GM21360 (cell line): ENCODE measurements around the gene KCNH2.

Experiments used
- ATAC-seq: cut with Tn5 transposase; IDR thresholded peaks from one replicate; pipeline ENCODE4 v1.9.1; 2021; ENCODE audit warnings: mild to moderate bottlenecking, moderate library complexity; ENCODE audit not compliant: unreplicated experiment

Gene KCNH2

GRCh38 chr7:150939052-150939451, 39.1 kb downstream of the KCNH2 start:
- ATAC-seq: no peak

GRCh38 chr7:150938566-150938965, 39.6 kb downstream of the KCNH2 start:
- no peak for ATAC-seq

DNA sequence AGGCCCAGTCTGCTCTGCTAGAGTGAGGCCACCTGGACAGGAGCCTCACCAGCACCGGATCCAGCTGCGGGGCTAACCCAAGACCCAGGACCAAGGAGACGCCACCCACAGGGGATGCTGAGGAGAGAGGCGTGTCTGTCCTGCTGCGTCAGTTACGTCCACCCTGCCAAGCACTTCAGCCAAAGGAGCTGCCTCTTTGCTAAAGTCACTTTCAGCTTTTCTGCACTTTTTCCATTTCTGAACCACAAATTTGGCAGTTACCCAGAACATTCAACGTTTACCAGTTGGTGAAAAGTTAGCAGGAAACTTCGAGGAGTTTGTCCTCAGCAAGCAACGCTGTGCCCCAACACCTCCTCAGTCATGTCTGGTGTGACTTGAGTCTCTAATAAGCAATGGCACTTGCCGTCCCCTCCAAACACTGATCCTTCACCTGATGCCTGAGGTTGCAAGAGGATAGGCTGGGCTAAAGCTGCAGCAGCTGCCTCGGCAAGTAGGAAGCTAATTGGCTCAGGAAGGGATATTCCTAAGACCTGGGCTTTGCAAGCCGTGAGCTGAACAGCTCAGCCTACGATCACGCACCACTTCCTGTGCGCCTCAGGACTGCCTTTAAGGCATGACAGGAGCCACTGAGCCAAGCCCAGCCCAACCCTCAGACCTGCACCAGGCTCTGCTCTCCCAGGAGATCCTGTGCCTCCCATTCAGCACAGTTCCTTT, 40.1 kb downstream of the KCNH2 start:
- no peak for ATAC-seq

- no peak for ATAC-seq
Measured at GRCh38 chr7:150936018-150936417, 42.1 kb downstream of the KCNH2 start.

DNA sequence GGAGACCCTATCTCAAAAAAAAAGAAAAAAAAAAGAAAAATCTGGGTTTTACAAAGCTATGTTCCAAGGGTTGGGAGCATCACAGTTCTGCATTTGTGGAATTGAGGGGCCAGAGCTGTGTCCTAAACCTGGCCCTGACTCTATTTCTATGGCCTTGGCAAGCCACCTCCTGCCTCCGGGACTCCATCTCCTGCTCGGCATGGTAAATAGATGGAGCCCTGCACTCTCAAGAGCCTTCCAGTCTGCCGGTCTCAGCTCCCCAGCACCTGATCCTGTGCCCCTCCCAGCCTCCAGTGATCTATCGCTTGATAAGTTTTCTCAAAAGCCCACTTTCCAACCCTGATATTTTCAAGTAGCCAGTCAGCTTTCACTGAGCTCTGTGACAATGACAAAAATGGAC, 43.0 kb downstream of the KCNH2 start:
- ATAC-seq: no peak

GRCh38 chr7:150934045-150934766, 43.9 kb downstream of the KCNH2 start:
- ATAC-seq: no peak

GRCh38 chr7:150931199-150931869, 46.8 kb downstream of the KCNH2 start:
- no peak for ATAC-seq

GRCh38 chr7:150928541-150928940, 49.6 kb downstream of the KCNH2 start:
- ATAC-seq: no peak

- no peak for ATAC-seq
Measured at GRCh38 chr7:150927956-150928344, 50.2 kb downstream of the KCNH2 start.

GRCh38 chr7:150927157-150927955, 50.8 kb downstream of the KCNH2 start:
- no peak for ATAC-seq

DNA sequence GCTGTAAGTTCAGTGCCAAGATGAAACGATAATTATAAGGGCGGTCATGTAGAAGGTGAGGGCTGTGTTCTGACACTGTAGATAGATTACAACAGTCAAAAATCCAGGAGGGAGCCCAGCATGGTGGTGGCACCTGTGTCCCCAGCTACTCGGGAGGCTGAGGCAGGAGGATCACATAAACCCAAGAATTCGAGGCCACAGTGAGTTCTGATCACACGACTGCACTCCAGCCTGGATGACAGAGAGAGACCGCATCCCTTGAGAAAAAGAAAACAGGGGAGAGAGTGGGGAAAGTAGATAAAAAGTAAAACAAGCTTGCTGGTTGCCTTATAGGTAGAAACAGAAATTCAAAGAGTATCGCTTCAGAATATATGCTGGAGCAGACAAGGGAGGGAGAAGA, 52.1 kb downstream of the KCNH2 start:
- no peak for ATAC-seq

- no peak for ATAC-seq
Measured at GRCh38 chr7:150924369-150924781, 53.7 kb downstream of the KCNH2 start.

GRCh38 chr7:150923802-150924201, 54.3 kb downstream of the KCNH2 start:
- ATAC-seq: no peak

- no peak for ATAC-seq
Measured at GRCh38 chr7:150923196-150923595, 54.9 kb downstream of the KCNH2 start.

DNA sequence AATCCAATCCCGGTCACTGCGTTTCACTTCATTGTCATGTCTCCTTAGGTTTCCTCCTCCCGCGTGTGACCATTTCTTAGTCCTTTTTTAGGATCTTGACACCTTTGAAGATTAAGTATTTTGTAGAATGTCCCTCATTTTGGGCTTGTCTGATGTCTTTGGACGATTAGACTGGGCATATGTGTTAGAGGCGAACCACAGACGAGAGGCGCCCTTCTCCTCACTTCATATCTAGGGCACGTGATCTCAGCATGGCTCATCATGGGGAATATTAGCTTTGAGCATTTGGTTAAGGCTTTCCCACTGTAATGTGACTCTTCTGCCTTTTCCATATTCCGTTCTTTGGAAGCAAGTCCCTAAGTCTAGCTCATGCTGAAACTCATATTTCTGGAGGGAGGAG, 59.0 kb downstream of the KCNH2 start:
- no peak for ATAC-seq

DNA sequence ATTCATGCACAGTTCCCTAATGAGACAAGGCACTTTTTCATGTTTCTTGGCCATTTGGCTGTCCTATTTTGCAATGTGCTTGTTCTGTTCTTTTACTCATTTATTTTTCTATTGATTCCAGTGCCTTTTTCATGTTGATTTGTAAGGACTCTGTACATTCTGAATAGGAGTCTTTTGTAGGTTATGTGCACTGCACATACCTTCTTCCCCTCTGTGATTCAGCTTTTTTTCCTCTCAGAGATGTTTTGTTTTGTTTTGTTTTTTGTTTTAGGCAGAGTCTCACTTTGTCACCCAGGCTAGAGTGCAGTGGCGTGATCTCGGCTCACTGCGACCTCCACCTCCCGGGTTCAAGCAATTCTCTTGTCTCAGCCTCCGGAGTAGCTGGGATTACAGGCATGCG, 59.7 kb downstream of the KCNH2 start:
- no peak for ATAC-seq

DNA sequence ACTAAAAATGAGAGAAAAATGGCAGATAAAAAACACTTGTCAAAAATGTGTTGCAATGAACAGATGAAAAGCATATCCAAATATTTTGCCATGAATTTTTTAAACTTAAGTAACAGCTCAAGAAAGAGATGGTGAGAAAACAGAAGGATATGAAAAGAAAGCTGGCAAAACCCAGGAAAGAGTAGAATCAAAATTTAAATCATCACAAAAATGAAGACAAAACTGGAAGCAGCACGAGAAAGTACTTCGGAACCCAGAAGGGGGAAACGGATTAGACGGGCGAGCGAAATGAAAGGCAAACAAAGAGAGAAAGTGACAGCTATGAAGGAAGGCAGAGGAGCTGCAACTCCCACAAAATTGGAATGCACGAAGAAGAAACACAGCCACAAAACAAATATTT, 60.2 kb downstream of the KCNH2 start:
- no peak for ATAC-seq

DNA sequence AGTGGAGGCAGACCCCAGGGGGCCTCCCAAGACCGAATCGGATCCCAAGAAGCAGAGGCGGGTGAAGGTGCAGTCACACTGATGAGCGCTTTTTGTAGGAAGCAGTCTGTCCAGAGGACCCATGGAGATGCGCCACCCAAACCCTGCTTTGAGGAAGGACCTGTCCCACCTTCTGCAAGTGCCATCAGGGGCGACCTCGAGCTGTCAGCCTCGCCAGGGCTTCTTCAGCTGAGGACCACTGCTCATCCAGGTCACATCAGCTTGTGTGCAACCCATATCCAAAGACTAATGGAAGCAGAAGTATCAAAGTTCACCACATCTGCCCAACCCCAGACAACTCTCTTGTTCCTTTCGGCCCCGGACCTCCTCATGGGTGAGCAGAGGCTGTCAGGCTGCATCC, 61.5 kb downstream of the KCNH2 start:
- no peak for ATAC-seq

GRCh38 chr7:150914966-150915365, 63.2 kb downstream of the KCNH2 start:
- ATAC-seq: no peak

DNA sequence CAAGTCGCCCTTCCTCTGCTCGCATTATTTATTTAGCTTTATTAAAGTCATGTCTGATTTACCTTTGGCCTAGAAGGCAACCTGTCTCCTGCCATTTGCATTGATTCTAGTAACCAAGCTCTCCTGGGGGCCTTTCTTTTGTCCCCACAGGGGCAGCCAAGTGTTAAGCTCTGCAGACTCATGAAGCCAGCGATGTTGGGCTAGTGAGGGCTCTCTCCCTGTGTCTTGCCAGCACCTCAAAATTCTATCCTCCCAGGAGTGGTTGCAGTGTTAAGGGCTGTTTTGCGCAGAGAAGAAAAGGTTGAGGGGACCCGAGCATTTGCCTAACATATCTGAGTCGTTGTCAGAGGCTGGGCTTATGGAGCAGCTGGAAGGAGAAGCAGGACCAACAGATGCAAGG, 63.9 kb downstream of the KCNH2 start:
- no peak for ATAC-seq

DNA sequence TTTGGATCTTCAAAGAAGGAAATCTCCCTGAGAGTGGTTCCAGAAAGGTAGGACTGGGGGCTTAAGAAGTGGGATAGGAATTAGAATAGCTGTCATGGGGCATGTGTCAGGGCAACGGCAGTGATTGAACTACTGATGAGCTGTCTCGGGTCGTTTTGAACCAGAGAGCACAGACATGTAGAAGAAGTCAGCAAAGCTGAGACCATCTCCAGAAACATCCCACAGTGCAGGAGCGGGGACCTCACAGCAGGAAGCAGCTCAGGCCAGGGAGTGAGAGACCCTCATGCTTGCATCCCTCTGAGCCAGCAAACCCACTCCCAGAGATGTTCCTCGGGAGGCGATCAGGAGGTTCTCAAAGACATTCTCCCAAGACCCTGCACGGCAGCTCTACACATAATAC, 65.7 kb downstream of the KCNH2 start:
- ATAC-seq: no peak
